Sigmoid colon (tissue), 7 donors: ENCODE results near the gene PCDHA1. TPM values are rescaled to one million over a fixed set of nuclear protein-coding genes. Genes with fewer than 3 reads are reported as not detected.
A peak's percentile ranks its signal among the peaks of the same experiment; 100 is the strongest.
"Not testable (repeated sequence)": the region's sequence is repeated elsewhere in the genome, so short reads cannot be mapped to it uniquely, and the experiment has no call there.

Experiments
- DNase-seq: peaks from one replicate; pipeline ENCODE4 v3.0.0-alpha.2; 2019
- H3K27ac ChIP-seq, 4 donors: fragments of 200-600 bp; sonication (generic); one replicate each; pipeline ENCODE4 v1.5.1; 2016 to 2019; ENCODE audit warnings: mild to moderate bottlenecking in 1 of 4
- H3K27me3 ChIP-seq, 3 donors: fragments of 200-600 bp; sonication (generic); one replicate each; pipeline ENCODE4 v1.5.1; 2019; ENCODE audit warnings: mild to moderate bottlenecking in 1 of 3
- H3K36me3 ChIP-seq, 4 donors: fragments of 200-600 bp; sonication (generic); one replicate each; pipeline ENCODE4 v1.5.1; 2016 to 2019
- H3K4me1 ChIP-seq, 4 donors: fragments of 200-600 bp; sonication (generic); one replicate each; pipeline ENCODE4 v1.5.1; 2017 to 2019
- H3K4me3 ChIP-seq, 4 donors: fragments of 200-600 bp; sonication (generic); one replicate each; pipeline ENCODE4 v1.5.1; 2017 to 2019; ENCODE audit warnings: mild to moderate bottlenecking in 2 of 4, moderate library complexity in 1 of 4
- H3K9me3 ChIP-seq, 4 donors: fragments of 200-600 bp in 3 of 4; sonication (generic) in 3 of 4; one replicate each; pipeline versions ENCODE4 v1.5.1 to v1.6.1; 2013 to 2019
- EP300 ChIP-seq, 4 donors: sonication (generic); formaldehyde crosslinking; IDR thresholded peaks; one replicate each; pipeline ENCODE4 v1.6.1; 2017; ENCODE audit warnings: antibody characterized with exemption in 4 of 4
- POLR2A ChIP-seq, 2 donors: fragments of 450-650 bp; IDR thresholded peaks; one replicate each; pipeline ENCODE4 v1.6.1; 2016; ENCODE audit warnings: antibody characterized with exemption in 2 of 2, mild to moderate bottlenecking in 2 of 2, moderate library complexity in 2 of 2
- POLR2AphosphoS5 ChIP-seq, 4 donors: sonication (generic); formaldehyde crosslinking; IDR thresholded peaks; one replicate each; pipeline ENCODE4 v1.6.1; 2017; ENCODE audit warnings: antibody characterized with exemption in 4 of 4
- WGBS, 2 donors: extraction: QIAGEN DNeasy Blood & Tissue Kit; methylation state at CpG; one replicate each; pipeline ENCODE4 v1.1.7; 2013; 5-methylcytosine and 5-hydroxymethylcytosine counted together
- intact Hi-C: fragments of 100-400 bp; cut with DNase I; formaldehyde crosslinking; loops from one replicate; pipeline ENCODE4 v1.15.1; 2023
- polyA plus RNA-seq, 3 donors: library from polyadenylated mRNA; stranded (reverse); fragments of 200-250 nt; gene quantifications; one replicate each; pipeline ENCODE4 v1.2.3, GENCODE V29; 2013
- total RNA-seq, 4 donors: library from RNA; depleted of rRNA; stranded (reverse); fragments of >200 nt; gene quantifications; one replicate each; pipeline ENCODE4 v1.1.0, GENCODE V29; 2016
- TF ChIP-seq, protein P1 (sequence below), 4 experiments: fragments of 450-650 bp in 3 of 4; fragments of 200-600 bp in 1 of 4; IDR thresholded peaks; one replicate each; pipeline ENCODE4 v1.5.1; 2016 to 2019; ENCODE audit warnings: antibody characterized with exemption in 4 of 4, mild to moderate bottlenecking in 3 of 4, moderate library complexity in 2 of 4
- donor health status: healthy with polysubstance abuse.
- donor health status: Bipolar disorder and iron deficiency.
- donor health status: healthy.

The PCDHA1 gene
- total and polyA plus RNA-seq, 7 donors, result 0.10 TPM; not detected in 6

DNA sequence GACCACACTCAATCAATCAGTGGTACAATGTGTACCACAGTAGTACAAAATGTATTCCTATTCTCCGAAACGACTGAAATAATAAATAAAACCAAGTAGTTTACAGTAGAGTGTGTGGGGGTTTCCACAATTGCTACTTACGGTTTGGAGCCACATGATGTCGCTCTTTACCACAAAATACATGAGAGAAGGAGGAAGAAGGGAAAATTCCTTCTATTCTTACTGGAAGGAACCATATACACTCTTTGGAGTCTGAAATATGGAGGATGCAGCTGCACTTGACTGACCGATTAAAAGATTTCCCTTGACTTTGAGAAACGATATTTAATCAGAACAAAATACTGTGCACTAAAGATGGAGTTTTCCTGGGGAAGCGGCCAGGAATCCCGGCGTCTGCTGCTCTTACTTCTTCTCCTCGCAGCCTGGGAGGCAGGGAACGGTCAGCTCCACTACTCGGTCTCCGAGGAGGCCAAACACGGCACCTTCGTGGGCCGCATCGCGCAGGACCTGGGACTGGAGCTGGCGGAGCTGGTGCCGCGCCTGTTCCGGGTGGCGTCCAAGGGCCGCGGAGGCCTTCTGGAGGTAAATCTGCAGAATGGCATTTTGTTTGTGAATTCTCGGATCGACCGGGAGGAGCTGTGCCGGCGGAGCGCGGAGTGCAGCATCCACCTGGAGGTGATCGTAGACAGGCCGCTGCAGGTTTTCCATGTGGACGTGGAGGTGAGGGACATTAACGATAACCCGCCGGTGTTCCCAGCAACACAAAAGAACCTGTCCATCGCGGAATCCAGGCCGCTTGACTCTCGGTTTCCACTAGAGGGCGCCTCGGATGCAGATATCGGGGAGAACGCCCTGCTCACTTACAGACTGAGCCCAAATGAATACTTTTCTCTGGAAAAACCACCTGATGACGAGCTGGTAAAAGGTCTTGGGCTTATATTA is 21.2 kb downstream of the PCDHA1 start, which contains the start of gene PCDHA4:
PCDHA4 (plus strand) TSS at position 235 of the 942 bp plus-strand sequence.
- H3K27ac ChIP-seq, result peak within 1 kb of the TSS in 2 of 4 donors; percentile 27 to 37
- peak within 1 kb of the TSS in 3 of 4 donors; percentile 35 to 43 (median 40) for H3K4me3 ChIP-seq
- H3K36me3 ChIP-seq, result no peaks in the 10 kb centered on the region
- DNase-seq, result no peak
- H3K4me1 ChIP-seq, result no peaks in the 10 kb centered on the region
- TF ChIP-seq POLR2AphosphoS5 (IDR thresholded peaks at IDR 0.05) (no peak), POLR2A (IDR thresholded peaks at IDR 0.05) (no peak), EP300 (IDR thresholded peaks at IDR 0.05) (no peak)
- TF ChIP-seq, protein P1, sequence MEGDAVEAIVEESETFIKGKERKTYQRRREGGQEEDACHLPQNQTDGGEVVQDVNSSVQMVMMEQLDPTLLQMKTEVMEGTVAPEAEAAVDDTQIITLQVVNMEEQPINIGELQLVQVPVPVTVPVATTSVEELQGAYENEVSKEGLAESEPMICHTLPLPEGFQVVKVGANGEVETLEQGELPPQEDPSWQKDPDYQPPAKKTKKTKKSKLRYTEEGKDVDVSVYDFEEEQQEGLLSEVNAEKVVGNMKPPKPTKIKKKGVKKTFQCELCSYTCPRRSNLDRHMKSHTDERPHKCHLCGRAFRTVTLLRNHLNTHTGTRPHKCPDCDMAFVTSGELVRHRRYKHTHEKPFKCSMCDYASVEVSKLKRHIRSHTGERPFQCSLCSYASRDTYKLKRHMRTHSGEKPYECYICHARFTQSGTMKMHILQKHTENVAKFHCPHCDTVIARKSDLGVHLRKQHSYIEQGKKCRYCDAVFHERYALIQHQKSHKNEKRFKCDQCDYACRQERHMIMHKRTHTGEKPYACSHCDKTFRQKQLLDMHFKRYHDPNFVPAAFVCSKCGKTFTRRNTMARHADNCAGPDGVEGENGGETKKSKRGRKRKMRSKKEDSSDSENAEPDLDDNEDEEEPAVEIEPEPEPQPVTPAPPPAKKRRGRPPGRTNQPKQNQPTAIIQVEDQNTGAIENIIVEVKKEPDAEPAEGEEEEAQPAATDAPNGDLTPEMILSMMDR (IDR thresholded peaks at IDR 0.05), result peak in 1 of 4 experiments; percentile 22
- intact Hi-C loops, result loop anchor here (5.0 kb wide), 1 partner anchor 235 kb away; no protein-coding TSS in a partner anchor
- H3K9me3 ChIP-seq, result peaks cover 0 to 19% (median 13%) of the 10 kb centered on the region in 4 donors
- 24 to 50% methylated on average over 38 of the region's 47 CpGs for WGBS, 2 donors
- peaks cover 0 to 33% (median 0%) of the 10 kb centered on the region in 3 donors for H3K27me3 ChIP-seq

GRCh38 chr5:140808241-140808888 is 22.4 kb downstream of the PCDHA1 start:
- not testable (repeated sequence) for H3K27ac ChIP-seq, H3K4me3 ChIP-seq, H3K4me1 ChIP-seq, DNase-seq, H3K36me3 ChIP-seq
- Histone ChIP-seq H3K27me3 (peaks cover 0 to 20% (median 0%) of the 10 kb centered on the region in 3 donors), H3K9me3 (peaks cover 0 to 17% (median 9%) of the 10 kb centered on the region in 4 donors)
- WGBS, 2 donors, result 68 to 86% methylated on average over 62 of the region's 62 CpGs
- intact Hi-C loops, result loop anchor here (5.0 kb wide), 1 partner anchor 234 kb away; no protein-coding TSS in a partner anchor

DNA sequence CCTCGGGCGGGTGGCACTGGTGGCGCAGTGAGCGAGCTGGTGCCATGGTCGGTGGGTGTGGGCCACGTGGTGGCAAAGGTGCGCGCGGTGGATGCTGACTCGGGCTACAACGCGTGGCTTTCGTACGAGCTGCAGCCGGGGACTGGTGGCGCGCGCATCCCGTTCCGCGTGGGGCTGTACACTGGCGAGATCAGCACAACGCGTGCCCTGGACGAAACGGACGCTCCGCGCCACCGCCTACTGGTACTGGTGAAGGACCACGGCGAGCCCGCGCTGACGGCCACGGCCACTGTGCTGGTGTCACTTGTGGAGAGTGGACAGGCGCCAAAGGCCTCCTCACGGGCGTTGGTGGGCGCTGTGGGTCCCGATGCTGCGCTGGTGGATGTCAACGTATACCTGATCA is 22.9 kb downstream of the PCDHA1 start:
- H3K36me3 ChIP-seq, result no peaks in the 10 kb centered on the region
- H3K4me3 ChIP-seq, result no peak overlapping the region
- TF ChIP-seq POLR2A (IDR thresholded peaks at IDR 0.05) (no peak), EP300 (IDR thresholded peaks at IDR 0.05) (no peak), POLR2AphosphoS5 (IDR thresholded peaks at IDR 0.05) (no peak)
- TF ChIP-seq, protein P1 (IDR thresholded peaks at IDR 0.05), result no peak
- H3K4me1 ChIP-seq, result no peaks in the 10 kb centered on the region
- DNase-seq, result no peak
- WGBS, 2 donors, result 73 to 87% methylated on average over 43 of the region's 43 CpGs
- H3K27ac ChIP-seq, result no peak overlapping the region
- peaks cover 0 to 19% (median 0%) of the 10 kb centered on the region in 3 donors for H3K27me3 ChIP-seq
- intact Hi-C loops, result loop anchor here (5.0 kb wide), 1 partner anchor 233 kb away; no protein-coding TSS in a partner anchor
- H3K9me3 ChIP-seq, result peaks cover 0 to 17% (median 9%) of the 10 kb centered on the region in 4 donors

DNA sequence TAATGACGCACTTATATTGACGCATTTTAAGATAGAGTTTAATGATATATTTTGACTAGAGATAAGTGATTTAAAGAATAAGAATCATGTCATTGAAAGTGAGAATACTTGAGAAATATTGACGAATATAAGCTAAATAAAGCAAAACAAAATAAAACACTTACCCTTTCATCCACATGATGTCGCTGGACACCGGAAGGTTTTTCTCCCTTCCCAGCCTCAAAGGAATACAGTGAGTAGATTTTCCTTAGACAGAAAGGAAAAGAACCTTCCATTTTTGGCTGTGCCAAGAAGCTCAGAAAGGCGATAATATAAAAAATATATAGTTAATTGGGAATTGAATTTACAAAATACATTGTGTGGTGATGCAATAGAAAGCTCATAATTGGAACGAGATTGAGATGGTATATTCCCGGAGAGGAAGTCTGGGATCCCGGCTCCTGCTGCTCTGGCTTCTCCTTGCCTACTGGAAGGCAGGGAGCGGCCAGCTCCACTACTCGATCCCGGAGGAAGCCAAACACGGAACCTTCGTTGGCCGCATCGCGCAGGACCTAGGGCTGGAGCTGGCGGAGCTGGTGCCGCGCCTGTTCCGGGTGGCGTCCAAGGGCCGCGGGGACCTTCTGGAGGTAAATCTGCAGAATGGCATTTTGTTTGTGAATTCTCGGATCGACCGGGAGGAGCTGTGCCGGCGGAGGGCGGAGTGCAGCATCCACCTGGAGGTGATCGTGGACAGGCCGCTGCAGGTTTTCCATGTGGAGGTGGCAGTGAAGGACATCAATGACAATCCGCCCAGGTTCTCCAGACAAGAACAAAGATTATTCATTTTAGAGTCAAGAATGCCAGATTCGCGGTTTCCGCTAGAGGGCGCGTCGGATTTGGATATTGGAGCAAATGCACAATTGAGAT is 35.7 kb downstream of the PCDHA1 start, which contains the start of gene PCDHA5:
PCDHA5 (plus strand) TSS at position 239 of the 906 bp plus-strand sequence.
- Histone ChIP-seq H3K27me3 (peaks cover 0 to 60% (median 2%) of the 10 kb centered on the region in 3 donors), H3K9me3 (peaks cover under 1 to 18% (median 5%) of the 10 kb centered on the region in 4 donors)
- intact Hi-C loops, result no loop called here

More for the DNA sequence above, 35.7 kb downstream of the PCDHA1 start, which contains the start of gene PCDHA5:
- TF ChIP-seq POLR2AphosphoS5 (IDR thresholded peaks at IDR 0.05), result no peak
- TF ChIP-seq, protein P1 (IDR thresholded peaks at IDR 0.05), result peak in 1 of 4 experiments; percentile 27
- H3K4me1 ChIP-seq, result no peaks in the 10 kb centered on the region
- DNase-seq, result no peak
- peak within 1 kb of the TSS in 1 of 4 donors; percentile 6 for H3K4me3 ChIP-seq
- WGBS, 2 donors, result 36 to 62% methylated on average over 39 of the region's 39 CpGs
- no peaks in the 10 kb centered on the region for H3K36me3 ChIP-seq
- H3K27ac ChIP-seq, result no peak within 1 kb of the TSS
